ENCODE measurements around the gene RYR1.

Gene RYR1

DNA sequence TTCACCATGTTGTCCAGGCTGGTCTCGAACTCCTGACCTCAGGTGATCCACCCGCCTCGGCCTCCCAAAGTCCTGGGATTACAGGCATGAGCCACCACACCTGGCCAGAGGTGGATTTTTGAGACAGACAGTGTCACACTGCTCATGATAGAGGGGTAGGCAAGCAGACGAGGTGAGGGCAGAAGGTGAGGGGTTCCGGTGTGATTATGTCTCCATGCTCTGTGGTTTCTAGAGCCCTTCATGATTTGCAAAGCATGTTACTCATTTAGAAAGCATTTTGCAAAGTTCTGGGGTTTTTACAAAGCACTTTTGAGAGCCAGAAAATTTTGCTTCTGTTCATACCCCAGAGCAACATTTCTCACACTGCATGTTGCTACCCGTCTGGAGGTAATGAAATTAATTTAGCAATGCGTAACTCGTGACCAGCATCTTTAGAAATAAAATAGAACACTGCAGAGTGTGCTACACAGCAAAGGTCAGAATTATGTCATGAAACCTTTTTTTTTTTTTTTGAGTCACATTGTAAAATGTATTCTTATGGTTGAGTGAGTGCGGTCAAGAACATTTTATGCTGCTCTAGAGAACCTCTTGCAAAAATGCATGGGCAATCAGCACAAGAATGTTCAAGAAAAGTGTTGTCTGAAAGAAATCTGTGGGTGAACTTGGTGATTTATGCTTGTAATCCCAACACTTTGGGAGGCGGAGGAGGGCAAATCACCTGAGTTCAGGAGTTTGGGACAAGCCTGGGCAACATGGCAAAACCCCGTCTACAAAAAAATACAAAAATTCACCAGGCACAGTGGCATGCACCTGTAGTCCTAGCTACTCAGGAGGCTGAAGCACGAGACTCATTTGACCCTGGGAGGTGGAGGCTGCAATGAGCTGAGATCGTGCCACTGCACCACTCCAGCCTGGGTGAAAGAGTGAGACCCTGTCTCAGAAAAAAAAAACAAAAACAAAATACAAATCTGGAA is 126.2 kb downstream of the RYR1 start:
- H3K27me3 ChIP-seq (ENCODE audit: insufficient read depth, insufficient read length) = no peaks in the 10 kb centered on the region
- no peaks in the 10 kb centered on the region for H3K36me3 ChIP-seq (ENCODE audit: insufficient read depth, insufficient read length, low read length)
- H3K4me1 ChIP-seq (ENCODE audit: insufficient read depth, insufficient read length) = no peaks in the 10 kb centered on the region
- no peak overlapping the region for H3K4me3 ChIP-seq (ENCODE audit: insufficient read length, low read depth)
- H3K9me3 ChIP-seq (ENCODE audit: insufficient read depth, low read length) = no peaks in the 10 kb centered on the region
- DNase-seq (ENCODE audit: low read depth, low spot score) = no peak
- TF ChIP-seq ZNF274 (IDR thresholded peaks at IDR 0.05; ENCODE audit: low read depth, low read length) (no peak), SUZ12 (IDR thresholded peaks at IDR 0.05; ENCODE audit: extremely low read depth, insufficient read depth, insufficient read length) (no peak), YY1 (IDR thresholded peaks at IDR 0.05; ENCODE audit: insufficient read depth, insufficient read length) (no peak)
- H3K9ac ChIP-seq (ENCODE audit: insufficient read length, low read depth) = no peak overlapping the region

DNA sequence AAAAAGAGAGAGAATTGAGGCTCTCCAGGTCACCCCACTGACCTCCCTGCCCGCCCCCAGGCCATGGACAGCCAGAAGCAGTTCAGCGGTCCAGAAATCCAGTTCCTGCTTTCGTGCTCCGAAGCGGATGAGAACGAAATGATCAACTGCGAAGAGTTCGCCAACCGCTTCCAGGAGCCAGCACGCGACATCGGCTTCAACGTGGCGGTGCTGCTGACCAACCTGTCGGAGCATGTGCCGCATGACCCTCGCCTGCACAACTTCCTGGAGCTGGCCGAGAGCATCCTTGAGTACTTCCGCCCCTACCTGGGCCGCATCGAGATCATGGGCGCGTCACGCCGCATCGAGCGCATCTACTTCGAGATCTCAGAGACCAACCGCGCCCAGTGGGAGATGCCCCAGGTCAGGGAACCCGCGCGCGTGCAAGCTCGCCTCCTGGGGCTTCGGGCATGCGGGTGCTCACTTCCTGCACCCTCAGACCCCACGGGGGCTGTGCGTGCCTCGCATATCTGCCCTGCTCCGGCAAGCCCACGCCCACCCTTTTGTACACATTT is 127.6 kb downstream of the RYR1 start:
- DNase-seq (ENCODE audit: low read depth, low spot score) = no peak
- Histone ChIP-seq H3K9me3 (ENCODE audit: insufficient read depth, low read length) (no peaks in the 10 kb centered on the region), H3K27me3 (ENCODE audit: insufficient read depth, insufficient read length) (no peaks in the 10 kb centered on the region), H3K4me1 (ENCODE audit: insufficient read depth, insufficient read length) (no peaks in the 10 kb centered on the region), H3K9ac (ENCODE audit: insufficient read length, low read depth) (no peak overlapping the region), H3K4me3 (ENCODE audit: insufficient read length, low read depth) (no peak overlapping the region), H3K36me3 (ENCODE audit: insufficient read depth, insufficient read length, low read length) (no peaks in the 10 kb centered on the region)
- TF ChIP-seq ZNF274 (IDR thresholded peaks at IDR 0.05; ENCODE audit: low read depth, low read length) = no peak
- TF ChIP-seq YY1 (IDR thresholded peaks at IDR 0.05; ENCODE audit: insufficient read depth, insufficient read length) = no peak
- TF ChIP-seq SUZ12 (IDR thresholded peaks at IDR 0.05; ENCODE audit: extremely low read depth, insufficient read depth, insufficient read length) = no peak

DNA sequence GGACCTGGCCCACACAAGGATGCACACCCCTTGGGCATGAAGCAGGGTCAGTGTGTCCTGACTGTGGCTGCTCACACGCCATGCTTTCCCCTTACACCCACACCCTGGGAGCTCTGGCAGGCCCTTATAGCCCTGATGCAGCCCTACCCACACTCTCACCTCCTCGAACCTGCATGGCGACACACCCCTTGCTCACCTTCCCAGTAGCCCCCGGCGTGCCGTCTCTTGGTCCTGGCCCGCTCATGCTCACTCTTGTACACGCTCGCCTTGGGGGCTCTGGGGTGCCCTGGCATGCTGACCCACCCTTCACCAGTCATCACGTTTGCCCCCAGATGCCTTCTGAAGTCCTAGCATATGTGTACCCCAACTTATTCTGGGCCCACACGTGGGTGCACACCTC is 128.2 kb downstream of the RYR1 start:
- H3K9ac ChIP-seq (ENCODE audit: insufficient read length, low read depth) = no peak overlapping the region
- H3K27me3 ChIP-seq (ENCODE audit: insufficient read depth, insufficient read length) = no peaks in the 10 kb centered on the region
- no peaks in the 10 kb centered on the region for H3K4me1 ChIP-seq (ENCODE audit: insufficient read depth, insufficient read length)
- no peaks in the 10 kb centered on the region for H3K36me3 ChIP-seq (ENCODE audit: insufficient read depth, insufficient read length, low read length)
- no peak for TF ChIP-seq ZNF274 (IDR thresholded peaks at IDR 0.05; ENCODE audit: low read depth, low read length)
- TF ChIP-seq SUZ12 (IDR thresholded peaks at IDR 0.05; ENCODE audit: extremely low read depth, insufficient read depth, insufficient read length) = no peak
- no peak for TF ChIP-seq YY1 (IDR thresholded peaks at IDR 0.05; ENCODE audit: insufficient read depth, insufficient read length)
- no peak overlapping the region for H3K4me3 ChIP-seq (ENCODE audit: insufficient read length, low read depth)
- H3K9me3 ChIP-seq (ENCODE audit: insufficient read depth, low read length) = no peaks in the 10 kb centered on the region
- no peak for DNase-seq (ENCODE audit: low read depth, low spot score)

DNA sequence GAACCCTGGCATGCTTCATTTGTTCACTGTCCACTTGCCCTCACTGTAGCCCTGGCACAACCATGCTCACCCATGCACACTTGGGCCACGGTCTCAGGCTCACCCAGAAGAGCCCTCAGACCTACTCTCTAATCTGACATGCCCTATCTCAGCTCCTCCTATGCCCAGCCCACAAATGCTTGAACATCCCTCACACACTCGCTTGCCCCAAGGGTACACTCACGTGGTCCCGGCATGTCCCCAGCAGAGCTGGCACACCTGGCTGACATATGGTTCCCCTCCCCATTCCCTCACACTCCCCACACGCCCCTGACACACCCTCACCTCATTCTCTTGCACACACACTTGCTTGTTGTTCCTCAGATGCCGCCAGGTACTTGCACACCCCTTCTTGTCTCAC is 128.6 kb downstream of the RYR1 start:
- H3K27me3 ChIP-seq (ENCODE audit: insufficient read depth, insufficient read length) = no peaks in the 10 kb centered on the region
- no peak for TF ChIP-seq SUZ12 (IDR thresholded peaks at IDR 0.05; ENCODE audit: extremely low read depth, insufficient read depth, insufficient read length)
- TF ChIP-seq ZNF274 (IDR thresholded peaks at IDR 0.05; ENCODE audit: low read depth, low read length) = no peak
- no peak overlapping the region for H3K4me3 ChIP-seq (ENCODE audit: insufficient read length, low read depth)
- no peak overlapping the region for H3K9ac ChIP-seq (ENCODE audit: insufficient read length, low read depth)
- no peaks in the 10 kb centered on the region for H3K36me3 ChIP-seq (ENCODE audit: insufficient read depth, insufficient read length, low read length)
- no peaks in the 10 kb centered on the region for H3K4me1 ChIP-seq (ENCODE audit: insufficient read depth, insufficient read length)
- H3K9me3 ChIP-seq (ENCODE audit: insufficient read depth, low read length) = no peaks in the 10 kb centered on the region
- DNase-seq (ENCODE audit: low read depth, low spot score) = no peak

DNA sequence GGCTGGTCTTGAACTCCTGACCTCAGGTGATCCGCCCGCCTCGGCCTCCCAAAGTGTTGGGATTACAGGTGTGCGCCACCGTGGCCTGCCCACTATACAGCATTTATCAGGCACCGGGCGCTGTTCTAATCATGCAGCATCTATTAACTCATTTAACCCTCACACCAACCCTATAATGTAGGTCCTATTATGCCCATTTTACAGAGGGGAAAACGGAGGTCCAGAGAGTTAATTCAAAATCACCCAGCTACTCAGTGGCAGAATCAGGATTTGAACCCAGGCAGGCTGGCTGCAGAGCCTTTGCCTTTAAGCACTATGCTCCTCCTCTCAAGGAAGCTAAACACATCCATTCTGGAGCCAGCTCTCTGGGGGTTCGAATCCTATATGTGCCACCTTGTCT is 130.0 kb downstream of the RYR1 start:
- Histone ChIP-seq H3K36me3 (ENCODE audit: insufficient read depth, insufficient read length, low read length) (no peaks in the 10 kb centered on the region), H3K9ac (ENCODE audit: insufficient read length, low read depth) (no peak overlapping the region), H3K4me3 (ENCODE audit: insufficient read length, low read depth) (no peak overlapping the region), H3K4me1 (ENCODE audit: insufficient read depth, insufficient read length) (no peaks in the 10 kb centered on the region), H3K9me3 (ENCODE audit: insufficient read depth, low read length) (no peaks in the 10 kb centered on the region), H3K27me3 (ENCODE audit: insufficient read depth, insufficient read length) (no peaks in the 10 kb centered on the region)
- no peak for TF ChIP-seq SUZ12 (IDR thresholded peaks at IDR 0.05; ENCODE audit: extremely low read depth, insufficient read depth, insufficient read length)
- no peak for TF ChIP-seq ZNF274 (IDR thresholded peaks at IDR 0.05; ENCODE audit: low read depth, low read length)
- no peak for DNase-seq (ENCODE audit: low read depth, low spot score)

DNA sequence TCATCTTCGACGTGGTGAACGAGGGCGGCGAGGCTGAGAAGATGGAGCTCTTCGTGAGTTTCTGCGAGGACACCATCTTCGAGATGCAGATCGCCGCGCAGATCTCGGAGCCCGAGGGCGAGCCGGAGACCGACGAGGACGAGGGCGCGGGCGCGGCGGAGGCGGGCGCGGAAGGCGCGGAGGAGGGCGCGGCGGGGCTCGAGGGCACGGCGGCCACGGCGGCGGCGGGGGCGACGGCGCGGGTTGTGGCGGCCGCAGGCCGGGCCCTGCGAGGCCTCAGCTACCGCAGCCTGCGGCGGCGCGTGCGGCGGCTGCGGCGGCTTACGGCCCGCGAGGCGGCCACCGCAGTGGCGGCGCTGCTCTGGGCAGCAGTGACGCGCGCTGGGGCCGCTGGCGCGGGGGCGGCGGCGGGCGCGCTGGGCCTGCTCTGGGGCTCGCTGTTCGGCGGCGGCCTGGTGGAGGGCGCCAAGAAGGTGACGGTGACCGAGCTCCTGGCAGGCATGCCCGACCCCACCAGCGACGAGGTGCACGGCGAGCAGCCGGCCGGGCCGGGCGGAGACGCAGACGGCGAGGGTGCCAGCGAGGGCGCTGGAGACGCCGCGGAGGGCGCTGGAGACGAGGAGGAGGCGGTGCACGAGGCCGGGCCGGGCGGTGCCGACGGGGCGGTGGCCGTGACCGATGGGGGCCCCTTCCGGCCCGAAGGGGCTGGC is 131.6 kb downstream of the RYR1 start:
- TF ChIP-seq ZNF274 (IDR thresholded peaks at IDR 0.05; ENCODE audit: low read depth, low read length) (no peak), SUZ12 (IDR thresholded peaks at IDR 0.05; ENCODE audit: extremely low read depth, insufficient read depth, insufficient read length) (no peak), YY1 (IDR thresholded peaks at IDR 0.05; ENCODE audit: insufficient read depth, insufficient read length) (no peak)
- no peaks in the 10 kb centered on the region for H3K9me3 ChIP-seq (ENCODE audit: insufficient read depth, low read length)

DNA sequence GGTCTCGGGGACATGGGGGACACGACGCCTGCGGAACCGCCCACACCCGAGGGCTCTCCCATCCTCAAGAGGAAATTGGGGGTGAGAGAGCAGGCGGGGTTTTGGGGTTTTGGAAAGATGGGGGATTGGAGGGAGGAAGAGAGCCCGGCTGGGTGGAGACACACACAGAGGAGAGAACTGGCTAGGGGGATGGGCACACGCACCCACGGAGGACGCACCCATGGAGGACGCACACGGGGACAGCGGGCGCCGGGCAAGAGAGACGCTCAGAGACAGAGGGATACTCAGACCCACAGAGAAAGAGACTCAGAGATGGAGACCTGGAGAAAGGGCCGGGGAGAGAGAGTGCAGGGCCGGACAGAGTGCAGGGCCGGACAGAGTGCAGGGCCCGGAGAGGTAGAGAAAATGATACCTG is 132.2 kb downstream of the RYR1 start:
- Histone ChIP-seq H3K27me3 (ENCODE audit: insufficient read depth, insufficient read length) (no peaks in the 10 kb centered on the region), H3K4me3 (ENCODE audit: insufficient read length, low read depth) (no peak overlapping the region), H3K4me1 (ENCODE audit: insufficient read depth, insufficient read length) (no peaks in the 10 kb centered on the region), H3K36me3 (ENCODE audit: insufficient read depth, insufficient read length, low read length) (no peaks in the 10 kb centered on the region), H3K9ac (ENCODE audit: insufficient read length, low read depth) (no peak overlapping the region), H3K9me3 (ENCODE audit: insufficient read depth, low read length) (no peaks in the 10 kb centered on the region)
- TF ChIP-seq ZNF274 (IDR thresholded peaks at IDR 0.05; ENCODE audit: low read depth, low read length) (no peak), YY1 (IDR thresholded peaks at IDR 0.05; ENCODE audit: insufficient read depth, insufficient read length) (no peak)
- no peak for DNase-seq (ENCODE audit: low read depth, low spot score)

More for the DNA sequence above, 131.6 kb downstream of the RYR1 start:
- Histone ChIP-seq H3K4me3 (ENCODE audit: insufficient read length, low read depth) (no peak overlapping the region), H3K27me3 (ENCODE audit: insufficient read depth, insufficient read length) (no peaks in the 10 kb centered on the region), H3K4me1 (ENCODE audit: insufficient read depth, insufficient read length) (no peaks in the 10 kb centered on the region), H3K36me3 (ENCODE audit: insufficient read depth, insufficient read length, low read length) (no peaks in the 10 kb centered on the region), H3K9ac (ENCODE audit: insufficient read length, low read depth) (no peak overlapping the region)
- DNase-seq (ENCODE audit: low read depth, low spot score) = no peak

All from NT2/D1 (cell line).